Umbilical cord (tissue), 2 donors: Measurements from ENCODE around the gene ELP5. TPM values are rescaled to one million over a fixed set of nuclear protein-coding genes. Genes with fewer than 3 reads are reported as not detected.
"Not testable (repeated sequence)": the region's sequence is repeated elsewhere in the genome, so short reads cannot be mapped to it uniquely, and the experiment has no call there.

Source experiments
- DNase-seq: peaks from one replicate; pipeline ENCODE4 v3.0.0-alpha.2; 2015; ENCODE audit warnings: low spot score
- total RNA-seq: library from RNA; depleted of rRNA; stranded (reverse); fragments of >200 nt; gene quantifications from one replicate; pipeline ENCODE4 v1.2.3, GENCODE V29; 2014; ENCODE audit warnings: low replicate concordance; ENCODE audit not compliant: insufficient read depth

Gene ELP5
- total RNA-seq, 1 donor from 2014 or later: 13.7 TPM

DNA sequence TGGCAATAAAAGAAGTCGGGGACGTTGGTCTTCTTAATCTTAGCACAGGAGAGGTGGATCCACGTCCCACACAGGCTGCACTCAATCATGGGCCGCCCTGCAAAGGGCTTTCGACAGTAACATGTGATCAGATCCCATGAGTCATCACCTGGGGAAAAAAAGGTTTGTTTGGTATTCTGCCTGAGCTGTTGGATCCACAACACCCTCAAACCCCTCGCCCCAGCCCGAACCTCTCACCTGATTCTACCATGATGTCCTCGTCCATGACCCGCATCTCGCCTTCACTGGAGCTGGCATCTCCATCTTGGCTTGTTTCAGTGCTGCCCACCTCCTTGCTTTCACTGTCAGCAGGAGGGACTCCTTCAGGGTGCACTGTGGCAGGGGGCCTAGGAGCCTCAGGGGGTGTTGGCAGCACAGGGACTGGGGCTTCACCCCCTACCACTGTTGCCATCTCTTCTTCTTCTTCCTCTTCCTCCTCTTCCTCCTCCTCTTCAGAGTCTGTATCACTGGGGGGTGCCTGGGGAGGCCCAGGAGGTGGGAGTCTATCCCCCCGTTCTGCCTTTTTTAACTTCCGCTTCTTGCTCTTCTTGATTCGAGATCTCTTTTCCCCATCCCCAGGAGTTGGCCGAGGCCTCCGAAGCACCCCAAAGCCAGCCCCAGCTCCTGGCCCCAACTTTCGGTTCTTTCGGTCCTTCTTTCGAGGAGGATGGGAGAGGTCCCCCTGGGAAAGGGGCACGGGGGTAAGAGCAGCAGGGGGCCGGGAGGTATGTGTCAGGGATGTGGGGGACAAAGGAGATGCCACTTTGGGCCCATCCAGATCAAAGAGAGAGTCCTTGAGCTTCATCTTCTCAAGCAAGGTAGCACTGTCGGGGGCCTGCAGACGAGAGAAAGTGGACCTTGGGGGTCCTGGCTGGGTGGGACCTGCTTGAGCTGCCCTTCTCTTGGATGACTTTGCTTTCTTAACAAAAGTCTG, 16.0 kb upstream of the ELP5 start:
- no peak for DNase-seq

DNA sequence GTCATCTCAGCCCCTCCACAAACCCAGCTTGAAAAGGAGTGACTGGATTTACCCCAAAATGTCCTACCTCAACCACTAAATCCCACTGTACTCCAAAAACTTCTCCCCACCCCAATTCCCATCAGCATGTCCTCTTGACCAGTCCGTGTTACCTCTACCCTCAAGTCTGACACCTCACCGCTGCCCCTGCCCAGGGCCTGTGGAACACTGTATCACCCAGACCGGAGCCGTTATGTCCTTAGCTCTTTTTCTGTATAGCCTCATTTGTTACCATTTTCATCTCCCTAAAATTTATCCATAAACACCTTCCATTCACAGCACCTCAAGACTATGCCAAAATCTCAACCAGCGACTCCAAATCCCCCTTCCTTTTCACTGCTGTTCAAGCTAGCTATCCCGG, 15.2 kb upstream of the ELP5 start:
- no peak for DNase-seq

DNA sequence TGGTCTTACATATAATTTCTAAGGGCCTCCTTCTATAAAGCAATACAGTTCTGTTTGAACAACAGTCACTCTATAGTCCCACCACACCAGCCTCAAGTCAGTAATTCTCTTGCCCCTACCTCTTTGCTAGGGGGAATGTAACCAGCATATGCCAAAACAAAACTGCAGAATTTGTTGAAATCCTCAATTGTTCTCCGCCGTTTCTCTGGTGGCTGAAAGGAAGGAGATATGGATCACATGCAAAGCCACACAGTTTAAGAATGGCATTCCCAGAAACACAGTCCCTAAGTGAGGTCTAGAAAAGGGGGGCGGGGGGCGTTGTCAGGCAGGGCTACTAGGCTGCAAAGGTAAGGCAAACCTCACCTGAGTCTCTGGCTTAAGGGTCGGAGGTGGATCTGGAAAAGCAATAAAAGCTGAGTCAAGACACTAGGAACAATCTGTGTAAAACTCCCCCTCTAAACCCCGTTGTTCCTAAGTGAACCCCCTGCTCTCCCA, 14.7 kb upstream of the ELP5 start:
- DNase-seq: no peak

DNA sequence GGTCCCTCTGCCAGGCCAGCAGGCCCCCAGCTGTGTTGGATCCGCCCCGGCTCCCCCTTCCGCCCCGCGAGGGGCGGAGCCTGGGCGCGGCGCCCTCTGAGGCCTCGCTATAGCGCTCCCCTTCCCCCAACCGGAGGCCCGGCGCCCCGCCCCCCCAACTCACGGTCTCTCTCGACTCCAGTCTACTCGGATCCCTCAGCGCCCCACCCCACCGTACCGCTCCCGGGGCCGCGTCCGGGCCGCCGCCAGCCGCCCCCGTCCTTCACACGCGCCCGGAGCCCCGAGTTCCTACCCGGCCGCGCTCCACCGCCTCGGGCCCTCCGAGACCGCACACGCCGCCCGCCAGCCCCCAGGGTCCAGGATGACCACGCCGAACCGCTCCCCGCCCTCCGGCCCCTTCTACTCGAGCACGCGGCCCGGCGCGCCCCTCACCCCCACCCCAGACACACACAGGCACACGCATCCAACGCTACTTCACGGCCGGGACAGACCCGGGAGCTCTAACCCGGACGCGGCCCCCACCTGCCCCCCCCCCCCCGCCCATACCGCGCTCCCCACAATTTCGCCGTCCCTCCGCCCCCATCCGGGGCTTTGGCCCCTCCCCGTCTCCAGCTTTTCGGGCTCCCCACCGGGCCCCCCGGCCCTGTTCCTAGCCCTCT, 14.1 kb upstream of the ELP5 start:
- peak; percentile 79 for DNase-seq

GRCh38 chr17:7238420-7239090, 13.5 kb upstream of the ELP5 start:
- DNase-seq: no peak

GRCh38 chr17:7239091-7240027, 12.7 kb upstream of the ELP5 start, which contains the start of gene PHF23:
Gene PHF23 (minus strand): TSS chr17:7239457. CDS start chr17:7239279, 178 bp downstream.
- DNase-seq: peak; percentile 100

DNA sequence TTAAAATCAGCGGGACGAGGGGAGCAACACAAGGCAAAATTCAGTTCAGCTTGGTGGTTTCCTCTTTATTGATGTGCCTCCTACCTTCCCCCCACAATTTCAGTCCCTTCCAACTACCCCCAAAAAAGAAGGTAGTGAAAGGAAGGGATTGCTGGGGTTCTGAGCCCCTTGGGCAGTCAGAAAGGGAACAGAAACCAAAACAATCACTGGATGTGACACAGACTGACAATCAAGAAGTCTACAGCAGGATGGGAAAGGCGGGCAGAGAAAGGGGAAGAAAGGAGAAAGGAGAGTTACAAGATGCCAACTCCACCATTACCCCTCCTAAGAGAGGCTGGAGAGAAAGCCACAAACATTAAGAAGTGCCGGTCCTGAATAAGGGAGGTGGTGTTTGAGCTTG, 11.6 kb upstream of the ELP5 start:
- no peak for DNase-seq

GRCh38 chr17:7241090-7241733, 10.8 kb upstream of the ELP5 start:
- no peak for DNase-seq

GRCh38 chr17:7241783-7242716, 10.0 kb upstream of the ELP5 start, which contains the start of gene GABARAP:
Gene GABARAP (minus strand): TSS chr17:7242449. CDS start chr17:7242330, 119 bp downstream.
- peak; percentile 97 for DNase-seq

DNA sequence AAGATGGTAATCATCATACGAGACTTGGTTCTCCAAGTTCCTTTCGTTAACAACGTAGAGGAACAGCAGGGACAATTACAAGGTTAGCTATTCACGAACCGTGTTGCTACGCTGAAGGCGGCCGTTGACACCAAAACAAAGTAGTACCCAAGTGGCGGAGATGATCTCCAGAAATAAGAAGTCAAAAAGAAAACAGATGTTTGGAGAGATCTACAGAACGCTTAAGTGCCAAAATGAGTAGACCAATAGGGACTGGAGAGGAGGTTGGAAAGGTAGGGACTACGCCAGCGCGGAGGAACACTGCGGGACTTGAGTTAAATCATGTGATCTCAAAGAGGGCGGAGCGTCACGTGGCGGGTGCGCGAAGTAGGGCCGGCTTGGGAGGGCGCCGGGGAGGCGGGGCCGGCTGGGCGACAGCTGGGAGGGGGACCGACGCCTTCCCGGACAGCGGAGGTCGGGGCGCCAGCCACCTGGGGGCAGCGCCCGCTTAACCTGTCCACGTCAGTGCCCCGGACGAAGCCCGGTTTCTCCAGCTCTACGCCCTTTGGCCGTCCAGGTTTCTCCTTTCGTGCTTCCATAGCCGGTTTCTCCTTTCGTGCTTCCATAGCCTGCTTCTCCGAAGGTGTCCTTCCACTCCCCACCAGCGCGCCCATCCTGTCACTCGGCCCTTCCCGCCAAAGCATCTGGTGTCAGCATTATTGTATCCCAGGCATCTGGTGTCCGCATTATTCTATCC, 9.1 kb upstream of the ELP5 start:
- DNase-seq: peak; percentile 98

- DNase-seq: no peak
These were observed 8.6 kb upstream of the ELP5 start for GRCh38 chr17:7243453-7243729.

DNA sequence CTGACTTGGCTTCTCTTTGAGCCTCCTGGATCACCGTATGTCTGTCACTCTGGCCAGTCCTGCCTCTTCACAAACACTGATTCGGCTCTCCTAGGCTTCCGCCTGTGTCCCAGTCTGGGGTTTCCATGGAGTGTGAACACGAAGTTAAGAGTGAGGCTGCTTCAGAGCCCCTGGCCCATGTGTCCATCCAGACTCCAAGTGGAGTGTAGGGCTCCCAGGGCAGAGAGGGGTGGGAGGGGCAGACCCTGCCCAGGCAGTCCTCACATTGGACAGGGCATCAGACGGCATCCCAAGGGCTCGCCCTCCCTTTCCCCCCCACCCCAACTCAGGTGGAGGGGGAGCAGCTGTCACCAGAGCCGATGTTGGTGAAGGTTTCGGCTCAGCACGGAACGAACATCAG, 8.2 kb upstream of the ELP5 start:
- not testable (repeated sequence) for DNase-seq

- no peak for DNase-seq
These were observed 5.2 kb upstream of the ELP5 start for GRCh38 chr17:7246779-7247178.

DNA sequence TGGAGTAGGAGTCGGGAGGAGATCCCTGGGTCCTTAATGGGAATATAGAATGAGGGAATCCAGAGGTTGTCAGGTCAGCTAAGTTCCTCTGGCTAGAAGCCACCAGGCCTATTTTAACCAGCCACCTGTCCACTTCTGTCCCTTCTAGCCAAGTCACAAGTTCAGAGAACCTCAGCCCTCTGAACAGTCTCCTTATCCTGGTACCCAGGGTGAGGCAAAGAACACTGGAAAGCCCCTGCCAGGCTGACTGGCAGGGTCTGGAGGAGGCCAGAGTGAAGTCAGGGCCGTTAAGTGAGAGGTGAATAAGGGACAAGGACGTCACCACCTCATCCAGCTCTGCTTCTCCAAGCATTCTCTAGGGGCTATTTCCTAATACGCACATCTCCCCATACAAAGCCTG, 3.2 kb upstream of the ELP5 start:
- DNase-seq: peak; percentile 1

DNA sequence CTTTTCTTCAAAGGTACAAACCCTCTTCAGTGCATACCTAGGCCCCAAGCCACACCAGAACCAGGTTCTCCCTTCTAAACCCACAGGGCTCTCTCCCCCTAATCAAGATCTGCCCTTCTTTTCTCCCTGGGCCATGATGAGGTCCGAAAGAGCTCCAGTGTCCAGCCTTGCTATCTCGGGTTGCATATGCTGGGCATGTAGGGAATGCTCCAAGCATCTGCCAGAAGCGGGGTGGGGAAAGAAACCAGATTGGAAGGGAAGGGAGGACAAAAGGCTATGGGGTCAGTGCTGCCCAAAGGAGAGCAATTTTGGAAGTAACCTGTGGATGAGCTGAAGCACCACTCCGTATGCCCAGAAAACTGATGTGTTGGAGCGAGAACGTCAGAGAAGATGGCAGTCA, 2.8 kb upstream of the ELP5 start:
- DNase-seq: peak; percentile 0

DNA sequence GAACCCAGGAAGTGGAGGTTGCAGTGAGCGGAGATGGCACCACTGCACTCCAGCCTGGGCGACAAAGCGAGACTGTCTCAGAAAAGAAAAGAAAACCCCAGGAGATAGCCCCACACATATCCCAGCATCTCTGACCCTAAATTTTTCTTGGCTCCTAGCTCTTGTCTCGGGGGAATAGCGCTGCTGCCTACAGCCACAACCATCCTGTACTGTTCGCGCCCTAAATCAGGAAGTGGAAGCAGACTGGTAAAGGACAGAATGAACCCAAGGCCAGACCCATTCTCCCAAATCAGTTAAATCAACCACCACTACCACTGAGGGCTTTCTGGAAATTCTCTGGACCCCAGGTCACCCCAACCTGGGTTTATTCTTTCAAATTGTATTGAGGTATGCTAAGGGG, 2.2 kb upstream of the ELP5 start:
- no peak for DNase-seq

- no peak for DNase-seq
These were observed 1.1 kb upstream of the ELP5 start for GRCh38 chr17:7250695-7251627.
